KMS-11 (cell line): Measurements from ENCODE around the gene NOS1AP.

Source experiments
- H2AFZ ChIP-seq: fragments of 200-600 bp; sonication (generic); 2 replicates; pipeline ENCODE4 v1.6.1; 2016; ENCODE audit warnings: antibody characterized with exemption, mixed run types, low read depth
- H3K27ac ChIP-seq: fragments of 200-600 bp; sonication (generic); 2 replicates; pipeline ENCODE4 v1.6.1; 2016; ENCODE audit warnings: mild to moderate bottlenecking, mixed run types
- H3K27me3 ChIP-seq: fragments of 200-600 bp; sonication (generic); 2 replicates; pipeline ENCODE4 v1.6.1; 2017; ENCODE audit warnings: mild to moderate bottlenecking, low read depth, mixed run types, moderate library complexity; ENCODE audit not compliant: insufficient read depth
- H3K36me3 ChIP-seq: fragments of 200-600 bp; sonication (generic); 2 replicates; pipeline ENCODE4 v1.6.1; 2017; ENCODE audit warnings: mild to moderate bottlenecking, mixed run types; ENCODE audit not compliant: insufficient read depth
- H3K4me1 ChIP-seq: fragments of 200-600 bp; sonication (generic); 2 replicates; pipeline ENCODE4 v1.6.1; 2016; ENCODE audit warnings: mild to moderate bottlenecking, low read depth, mixed run types; ENCODE audit not compliant: poor library complexity, severe bottlenecking
- H3K4me2 ChIP-seq: fragments of 200-600 bp; sonication (generic); 2 replicates; pipeline ENCODE4 v1.7.0; 2016; ENCODE audit warnings: mild to moderate bottlenecking, mixed run types
- H3K4me3 ChIP-seq: fragments of 200-600 bp; sonication (generic); IDR thresholded peaks from 2 replicates; pipeline ENCODE4 v1.6.1; 2017; ENCODE audit warnings: low read depth, low read length, mixed read lengths; ENCODE audit not compliant: insufficient read depth
- H3K79me2 ChIP-seq: fragments of 200-600 bp; sonication (generic); 2 replicates; pipeline ENCODE4 v1.6.1; 2016; ENCODE audit warnings: low read depth, mixed run types; ENCODE audit not compliant: insufficient read depth
- H3K9ac ChIP-seq: fragments of 200-600 bp; sonication (generic); 2 replicates; pipeline ENCODE4 v1.6.1; 2016; ENCODE audit warnings: mild to moderate bottlenecking, mixed run types
- H4K20me1 ChIP-seq: fragments of 200-600 bp; sonication (generic); 2 replicates; pipeline ENCODE4 v1.6.1; 2016; ENCODE audit warnings: mild to moderate bottlenecking, mixed run types; ENCODE audit not compliant: insufficient read depth
- TF ChIP-seq, protein P1 (sequence below): fragments of 200-600 bp; sonication (generic); conservative IDR thresholded peaks from 2 replicates; pipeline ENCODE4 v1.6.1; 2017; ENCODE audit warnings: low read depth, mild to moderate bottlenecking, antibody characterized with exemption, low read length, moderate library complexity, mixed read lengths

The NOS1AP gene

DNA sequence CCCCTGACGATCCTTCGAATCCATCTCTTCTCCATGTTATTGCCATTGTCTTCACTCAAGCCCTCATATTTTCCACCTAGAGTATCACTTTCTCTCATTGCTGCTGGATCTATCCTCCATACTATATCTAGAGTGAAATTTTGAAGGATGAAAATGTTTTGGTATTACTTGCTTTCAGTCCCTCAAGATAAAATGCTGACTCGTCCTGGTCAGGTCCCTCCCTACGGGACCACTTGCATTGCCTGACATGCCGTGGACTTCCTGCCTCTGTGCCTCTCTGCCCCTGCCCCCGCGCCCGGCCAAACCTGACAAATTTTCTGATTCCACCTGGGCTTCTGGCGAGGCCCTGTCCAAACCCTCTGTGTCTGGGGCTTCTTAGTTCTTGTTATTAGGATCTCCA is 283.6 kb downstream of the NOS1AP start:
- H3K4me2 ChIP-seq = no peak overlapping the region
- no peaks in the 10 kb centered on the region for H3K4me1 ChIP-seq
- TF ChIP-seq, protein P1, sequence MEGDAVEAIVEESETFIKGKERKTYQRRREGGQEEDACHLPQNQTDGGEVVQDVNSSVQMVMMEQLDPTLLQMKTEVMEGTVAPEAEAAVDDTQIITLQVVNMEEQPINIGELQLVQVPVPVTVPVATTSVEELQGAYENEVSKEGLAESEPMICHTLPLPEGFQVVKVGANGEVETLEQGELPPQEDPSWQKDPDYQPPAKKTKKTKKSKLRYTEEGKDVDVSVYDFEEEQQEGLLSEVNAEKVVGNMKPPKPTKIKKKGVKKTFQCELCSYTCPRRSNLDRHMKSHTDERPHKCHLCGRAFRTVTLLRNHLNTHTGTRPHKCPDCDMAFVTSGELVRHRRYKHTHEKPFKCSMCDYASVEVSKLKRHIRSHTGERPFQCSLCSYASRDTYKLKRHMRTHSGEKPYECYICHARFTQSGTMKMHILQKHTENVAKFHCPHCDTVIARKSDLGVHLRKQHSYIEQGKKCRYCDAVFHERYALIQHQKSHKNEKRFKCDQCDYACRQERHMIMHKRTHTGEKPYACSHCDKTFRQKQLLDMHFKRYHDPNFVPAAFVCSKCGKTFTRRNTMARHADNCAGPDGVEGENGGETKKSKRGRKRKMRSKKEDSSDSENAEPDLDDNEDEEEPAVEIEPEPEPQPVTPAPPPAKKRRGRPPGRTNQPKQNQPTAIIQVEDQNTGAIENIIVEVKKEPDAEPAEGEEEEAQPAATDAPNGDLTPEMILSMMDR = no peak
- H3K36me3 ChIP-seq = no peaks in the 10 kb centered on the region
- no peak overlapping the region for H3K27ac ChIP-seq
- no peak overlapping the region for H3K4me3 ChIP-seq
- H3K27me3 ChIP-seq = no peaks in the 10 kb centered on the region
- H3K79me2 ChIP-seq = no peaks in the 10 kb centered on the region
- H4K20me1 ChIP-seq = no peaks in the 10 kb centered on the region
- no peak overlapping the region for H3K9ac ChIP-seq
- H2AFZ ChIP-seq = no peak overlapping the region

DNA sequence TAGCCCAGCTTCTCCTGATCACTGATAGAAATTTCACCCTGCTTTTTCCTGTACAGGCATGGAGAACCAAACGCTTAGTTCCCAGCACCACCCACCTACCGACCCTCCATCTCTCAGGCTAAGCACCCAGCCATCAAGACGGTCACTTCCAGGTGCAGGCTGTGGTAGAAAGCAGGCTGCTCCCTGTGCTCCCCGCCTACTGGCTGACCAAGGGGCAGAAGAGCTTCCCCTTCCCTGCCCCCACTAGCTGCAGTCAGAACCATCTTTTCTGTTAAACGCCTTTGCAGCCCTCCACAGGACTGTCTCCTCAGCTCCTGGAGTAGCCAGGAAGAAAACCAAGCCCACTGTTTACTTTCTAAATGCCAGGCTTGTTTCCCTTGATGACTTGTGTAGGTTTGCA is 284.2 kb downstream of the NOS1AP start:
- no peak overlapping the region for H3K27ac ChIP-seq
- no peaks in the 10 kb centered on the region for H3K36me3 ChIP-seq
- TF ChIP-seq, protein P1 = no peak
- H2AFZ ChIP-seq = no peak overlapping the region
- no peak overlapping the region for H3K4me3 ChIP-seq
- no peak overlapping the region for H3K4me2 ChIP-seq
- H3K79me2 ChIP-seq = no peaks in the 10 kb centered on the region
- H3K4me1 ChIP-seq = no peaks in the 10 kb centered on the region
- no peak overlapping the region for H3K9ac ChIP-seq
- no peaks in the 10 kb centered on the region for H3K27me3 ChIP-seq
- H4K20me1 ChIP-seq = no peaks in the 10 kb centered on the region

DNA sequence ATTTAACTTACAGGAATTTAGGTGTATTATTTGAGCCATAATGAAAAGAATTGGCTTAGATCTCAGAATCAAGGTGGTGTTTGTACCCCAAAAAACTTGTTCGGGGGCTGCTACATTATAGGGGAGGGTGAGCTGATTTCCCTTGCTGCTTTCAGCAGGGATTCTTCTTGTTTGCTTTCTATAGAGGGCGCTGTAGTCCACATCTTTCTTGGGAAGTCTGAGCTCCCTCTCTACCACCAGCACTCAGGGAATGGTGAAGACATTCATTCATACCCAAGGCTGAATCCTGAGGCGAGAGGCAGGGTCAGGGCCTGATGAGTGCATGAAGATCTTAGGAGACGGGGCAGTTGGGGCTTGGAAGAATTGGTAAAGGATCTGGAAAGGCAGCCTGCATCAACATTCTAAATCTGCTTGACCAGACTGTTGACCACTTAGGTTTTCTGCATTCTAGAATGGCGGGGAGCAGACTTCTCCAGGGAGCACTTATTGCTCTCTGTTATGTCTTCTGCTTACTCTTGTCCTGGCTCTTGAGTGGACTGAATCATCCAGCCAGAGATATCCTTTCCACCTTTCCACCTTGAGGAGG is 288.3 kb downstream of the NOS1AP start:
- H3K27ac ChIP-seq = no peak overlapping the region
- H3K79me2 ChIP-seq = no peaks in the 10 kb centered on the region
- TF ChIP-seq, protein P1 = peak; percentile 92
- no peaks in the 10 kb centered on the region for H3K36me3 ChIP-seq
- H3K9ac ChIP-seq = no peak overlapping the region
- H3K27me3 ChIP-seq = no peaks in the 10 kb centered on the region
- H3K4me1 ChIP-seq = peaks cover 3% of the 10 kb centered on the region
- no peak overlapping the region for H2AFZ ChIP-seq
- H3K4me2 ChIP-seq = no peak overlapping the region
- H3K4me3 ChIP-seq = no peak overlapping the region
- H4K20me1 ChIP-seq = no peaks in the 10 kb centered on the region

DNA sequence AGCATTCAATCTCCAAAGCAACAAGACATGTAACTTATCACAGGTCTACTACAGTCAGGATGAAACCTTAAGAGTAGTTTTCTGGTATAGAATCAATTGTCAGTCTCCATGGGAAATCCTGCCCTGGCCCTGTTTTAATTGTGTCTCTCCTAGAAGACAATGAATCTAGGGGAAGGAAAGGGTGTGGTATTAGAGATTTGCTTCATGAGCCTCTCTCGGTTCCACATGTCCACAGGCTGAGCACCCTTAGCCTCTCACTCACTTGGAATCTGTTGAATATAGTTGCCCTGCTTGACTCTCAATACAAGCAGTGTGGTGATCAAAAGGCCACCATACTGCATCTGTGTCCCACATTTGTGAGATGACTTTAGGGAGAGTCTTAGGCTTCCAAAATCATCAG is 289.4 kb downstream of the NOS1AP start:
- H3K27ac ChIP-seq = no peak overlapping the region
- TF ChIP-seq, protein P1 = no peak

More for the DNA sequence above, 289.4 kb downstream of the NOS1AP start:
- H3K9ac ChIP-seq = no peak overlapping the region
- H3K36me3 ChIP-seq = no peaks in the 10 kb centered on the region
- no peaks in the 10 kb centered on the region for H3K79me2 ChIP-seq
- no peak overlapping the region for H3K4me3 ChIP-seq
- no peak overlapping the region for H3K4me2 ChIP-seq
- peaks cover 3% of the 10 kb centered on the region for H3K4me1 ChIP-seq
- no peaks in the 10 kb centered on the region for H3K27me3 ChIP-seq
- H2AFZ ChIP-seq = no peak overlapping the region
- H4K20me1 ChIP-seq = no peaks in the 10 kb centered on the region
